K562 (cell line): ENCODE data around the gene MPRIP.

Experiments used
- BDP1 ChIP-seq: IDR thresholded peaks from 3 replicates; pipeline ENCODE4 v1.6.1; 2011; ENCODE audit not compliant: insufficient read length, insufficient read depth
- EZH2 ChIP-seq: IDR thresholded peaks from 2 replicates; pipeline ENCODE4 v1.6.1; 2012; ENCODE audit warnings: low read depth, mild to moderate bottlenecking, inconsistent platforms, low read length, borderline replicate concordance
- FOXP1 ChIP-seq: sonication (generic); formaldehyde crosslinking; IDR thresholded peaks from 2 replicates; pipeline ENCODE4 v1.8.0; 2022; ENCODE audit warnings: mild to moderate bottlenecking, missing genetic modification reagents
- HDGF ChIP-seq: fragments of 450-650 bp; IDR thresholded peaks from 2 replicates; pipeline ENCODE4 v1.6.1; 2016
- JUNB ChIP-seq: fragments of 450-650 bp; formaldehyde crosslinking; conservative IDR thresholded peaks from 2 replicates; pipeline ENCODE4 v1.4.0; 2020; ENCODE audit warnings: mild to moderate bottlenecking
- MTA2 ChIP-seq: fragments of 450-650 bp; IDR thresholded peaks from 2 replicates; pipeline ENCODE4 v1.6.1; 2016; ENCODE audit warnings: low read depth
- NCOR1 ChIP-seq: fragments of 450-650 bp; IDR thresholded peaks from 2 replicates; pipeline ENCODE4 v1.6.1; 2016; ENCODE audit warnings: mild to moderate bottlenecking, moderate library complexity
- POLR2AphosphoS2 ChIP-seq: IDR thresholded peaks from 2 replicates; pipeline ENCODE4 v1.6.1; 2012; ENCODE audit warnings: low read length, improper control_type of control experiment
- SMARCC2 ChIP-seq: fragments of 450-650 bp; IDR thresholded peaks from 2 replicates; pipeline ENCODE4 v1.6.1; 2017; ENCODE audit warnings: antibody characterized with exemption, moderate library complexity, mild to moderate bottlenecking, low read depth
- U2AF1 ChIP-seq: fragments of 200-400 bp; formaldehyde crosslinking; optimal IDR thresholded peaks from 2 replicates; pipeline ENCODE3; 2017; ENCODE audit warnings: mild to moderate bottlenecking, low read depth, low read length, moderate library complexity
- ZNF785 ChIP-seq: fragments of 250-450 bp; sonication (Bioruptor Pico); IDR thresholded peaks from 2 replicates; pipeline ENCODE4 v1.4.0; 2020; ENCODE audit warnings: mild to moderate bottlenecking
- TF ChIP-seq, protein P1 (sequence below), 3 experiments: IDR thresholded peaks in 2 of 3; conservative IDR thresholded peaks in 1 of 3; 2 replicates each; pipeline ENCODE4 v1.5.1; 2011 to 2012; ENCODE audit warnings: low read length in 3 of 3, mild to moderate bottlenecking in 3 of 3, control low read depth in 2 of 3, improper control_type of control experiment in 1 of 3, inconsistent platforms in 1 of 3, low read depth in 1 of 3, mixed read lengths in 1 of 3, moderate library complexity in 1 of 3; ENCODE audit not compliant: insufficient read depth in 2 of 3

DNA sequence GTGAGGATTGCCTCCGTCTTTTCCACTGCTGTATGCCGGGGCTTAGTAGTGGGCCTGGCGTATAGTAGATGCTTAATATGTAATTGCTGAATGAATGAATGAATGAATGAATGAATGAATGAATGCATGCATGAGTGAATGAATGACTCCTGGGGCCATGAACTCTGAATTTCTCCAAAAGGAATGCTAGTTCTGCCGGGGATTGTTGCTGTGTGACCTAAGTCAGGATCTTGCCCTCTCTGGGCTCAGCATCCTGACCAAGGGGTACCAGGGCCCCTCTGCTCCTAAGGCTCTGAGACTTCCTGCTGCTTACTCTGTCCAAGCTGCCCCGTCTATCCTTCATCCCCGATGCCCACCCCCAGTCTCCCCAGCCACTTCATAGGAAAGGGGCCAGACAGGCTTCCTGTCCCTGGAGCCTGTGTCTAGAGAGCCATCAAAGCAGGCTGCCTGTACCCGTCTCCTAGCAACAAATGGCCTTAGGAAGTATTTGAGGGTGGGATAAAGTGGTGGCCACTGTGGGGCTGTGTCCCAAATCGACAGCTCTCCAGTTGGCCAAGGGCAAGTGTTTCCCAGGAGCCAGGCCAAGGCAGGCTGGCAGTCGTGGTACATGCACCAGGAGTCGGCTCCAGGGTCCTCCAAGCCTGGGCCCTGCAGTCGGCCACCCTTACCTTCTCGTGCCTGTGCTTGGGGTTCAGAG, 11.6 kb upstream of the MPRIP start:
- TF ChIP-seq POLR2AphosphoS2 (no peak), ZNF785 (no peak), BDP1 (no peak), NCOR1 (no peak), HDGF (no peak), JUNB (CRISPR knock-in tag) (no peak), U2AF1 (no peak), FOXP1 (CRISPR knock-in tag) (no peak), MTA2 (no peak), EZH2 (no peak), SMARCC2 (no peak)
- TF ChIP-seq, protein P1, sequence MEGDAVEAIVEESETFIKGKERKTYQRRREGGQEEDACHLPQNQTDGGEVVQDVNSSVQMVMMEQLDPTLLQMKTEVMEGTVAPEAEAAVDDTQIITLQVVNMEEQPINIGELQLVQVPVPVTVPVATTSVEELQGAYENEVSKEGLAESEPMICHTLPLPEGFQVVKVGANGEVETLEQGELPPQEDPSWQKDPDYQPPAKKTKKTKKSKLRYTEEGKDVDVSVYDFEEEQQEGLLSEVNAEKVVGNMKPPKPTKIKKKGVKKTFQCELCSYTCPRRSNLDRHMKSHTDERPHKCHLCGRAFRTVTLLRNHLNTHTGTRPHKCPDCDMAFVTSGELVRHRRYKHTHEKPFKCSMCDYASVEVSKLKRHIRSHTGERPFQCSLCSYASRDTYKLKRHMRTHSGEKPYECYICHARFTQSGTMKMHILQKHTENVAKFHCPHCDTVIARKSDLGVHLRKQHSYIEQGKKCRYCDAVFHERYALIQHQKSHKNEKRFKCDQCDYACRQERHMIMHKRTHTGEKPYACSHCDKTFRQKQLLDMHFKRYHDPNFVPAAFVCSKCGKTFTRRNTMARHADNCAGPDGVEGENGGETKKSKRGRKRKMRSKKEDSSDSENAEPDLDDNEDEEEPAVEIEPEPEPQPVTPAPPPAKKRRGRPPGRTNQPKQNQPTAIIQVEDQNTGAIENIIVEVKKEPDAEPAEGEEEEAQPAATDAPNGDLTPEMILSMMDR (IDR thresholded peaks at IDR 0.05 in 2 of 3, conservative IDR thresholded peaks at IDR 0.05 in 1 of 3; ENCODE audit: insufficient read depth in 2 of 3, low read depth in 1 of 3, low read length in 3 of 3) = no peak
